Effector memory CD4-positive, alpha-beta T cell (primary cell): ENCODE results near the gene TTBK1.

Experiments used
- DNase-seq, 3 donors: peaks; one replicate each; pipeline ENCODE4 v3.0.0-alpha.2; 2020
- H3K27ac ChIP-seq: 2 replicates; pipeline ENCODE4 v1.7.0; 2013; ENCODE audit warnings: mild to moderate bottlenecking, low read length, moderate library complexity; ENCODE audit not compliant: insufficient read depth, poor library complexity, severe bottlenecking
- H3K27me3 ChIP-seq: replicated peaks from 2 replicates; pipeline ENCODE4 v1.7.0; 2013; ENCODE audit warnings: mild to moderate bottlenecking, low read length; ENCODE audit not compliant: insufficient read depth, control insufficient read depth, poor library complexity, severe bottlenecking
- H3K36me3 ChIP-seq: 2 replicates; pipeline ENCODE4 v1.7.0; 2013; ENCODE audit warnings: mild to moderate bottlenecking, low read length, moderate library complexity; ENCODE audit not compliant: control insufficient read depth, insufficient read depth
- H3K4me1 ChIP-seq: 2 replicates; pipeline ENCODE4 v1.7.0; 2013; ENCODE audit warnings: low read length, mild to moderate bottlenecking; ENCODE audit not compliant: control insufficient read depth, insufficient read depth, poor library complexity, severe bottlenecking
- H3K4me3 ChIP-seq: 2 replicates; pipeline ENCODE4 v1.7.0; 2013; ENCODE audit warnings: low read length, low read depth, mild to moderate bottlenecking; ENCODE audit not compliant: insufficient read depth, poor library complexity, severe bottlenecking
- H3K9me3 ChIP-seq: 2 replicates; pipeline ENCODE4 v1.7.0; 2013; ENCODE audit warnings: mild to moderate bottlenecking, low read length, moderate library complexity; ENCODE audit not compliant: control insufficient read depth

The TTBK1 gene

GRCh38 chr6:43253401-43253800 lies 10.1 kb downstream of the TTBK1 start:
- Histone ChIP-seq H3K36me3 (no peaks in the 10 kb centered on the region), H3K27me3 (no peaks in the 10 kb centered on the region), H3K4me1 (no peaks in the 10 kb centered on the region), H3K9me3 (no peaks in the 10 kb centered on the region), H3K27ac (no peak overlapping the region), H3K4me3 (no peak overlapping the region)
- DNase-seq: no peak

- Histone ChIP-seq H3K36me3 (no peaks in the 10 kb centered on the region), H3K9me3 (no peaks in the 10 kb centered on the region), H3K4me1 (no peaks in the 10 kb centered on the region), H3K4me3 (no peak overlapping the region), H3K27me3 (no peaks in the 10 kb centered on the region), H3K27ac (no peak overlapping the region)
- no peak for DNase-seq
These were observed 11.0 kb downstream of the TTBK1 start for GRCh38 chr6:43254138-43254817.

DNA sequence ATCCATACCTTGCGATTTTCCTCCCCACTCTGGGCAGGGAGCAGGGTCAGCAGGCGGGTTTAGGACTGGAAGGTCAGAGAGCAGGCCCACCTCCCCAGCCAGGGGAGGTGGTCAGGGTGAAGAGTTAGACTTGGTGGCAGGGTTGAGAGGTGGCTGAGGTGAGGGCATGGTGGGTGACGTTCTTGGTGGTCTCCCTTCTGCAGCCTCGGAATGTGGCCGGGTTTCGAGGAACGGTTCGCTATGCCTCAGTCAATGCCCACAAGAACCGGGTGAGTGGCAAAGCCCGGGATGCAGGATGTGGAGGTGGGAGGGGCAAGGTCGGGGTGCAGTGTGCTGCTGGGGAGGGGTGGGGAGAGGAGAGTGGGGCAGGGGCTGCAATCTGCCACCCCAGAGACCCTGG lies 11.6 kb downstream of the TTBK1 start:
- Histone ChIP-seq H3K4me3 (no peak overlapping the region), H3K27me3 (no peaks in the 10 kb centered on the region), H3K4me1 (no peaks in the 10 kb centered on the region), H3K27ac (no peak overlapping the region), H3K9me3 (no peaks in the 10 kb centered on the region), H3K36me3 (no peaks in the 10 kb centered on the region)
- DNase-seq: no peak

- H3K4me1 ChIP-seq: no peaks in the 10 kb centered on the region
- no peak for DNase-seq
- no peak overlapping the region for H3K27ac ChIP-seq
- no peaks in the 10 kb centered on the region for H3K9me3 ChIP-seq
- H3K36me3 ChIP-seq: no peaks in the 10 kb centered on the region
- no peaks in the 10 kb centered on the region for H3K27me3 ChIP-seq
- no peak overlapping the region for H3K4me3 ChIP-seq
These were observed 12.2 kb downstream of the TTBK1 start for GRCh38 chr6:43255408-43256054.

GRCh38 chr6:43256670-43257366 lies 13.5 kb downstream of the TTBK1 start:
- Histone ChIP-seq H3K36me3 (no peaks in the 10 kb centered on the region), H3K27me3 (no peaks in the 10 kb centered on the region)

GRCh38 chr6:43257367-43258145 lies 14.3 kb downstream of the TTBK1 start:
- no peaks in the 10 kb centered on the region for H3K4me1 ChIP-seq
- no peak for DNase-seq
- H3K27ac ChIP-seq: no peak overlapping the region
- H3K9me3 ChIP-seq: no peaks in the 10 kb centered on the region
- no peaks in the 10 kb centered on the region for H3K27me3 ChIP-seq
- no peaks in the 10 kb centered on the region for H3K36me3 ChIP-seq
- H3K4me3 ChIP-seq: no peak overlapping the region

More at GRCh38 chr6:43256670-43257366, 13.5 kb downstream of the TTBK1 start:
- H3K9me3 ChIP-seq: no peaks in the 10 kb centered on the region
- no peak for DNase-seq
- no peak overlapping the region for H3K27ac ChIP-seq
- H3K4me1 ChIP-seq: no peaks in the 10 kb centered on the region
- H3K4me3 ChIP-seq: no peak overlapping the region

- Histone ChIP-seq H3K27me3 (no peaks in the 10 kb centered on the region), H3K27ac (no peak overlapping the region), H3K9me3 (no peaks in the 10 kb centered on the region), H3K4me1 (no peaks in the 10 kb centered on the region), H3K4me3 (no peak overlapping the region), H3K36me3 (no peaks in the 10 kb centered on the region)
- no peak for DNase-seq
These were observed 14.9 kb downstream of the TTBK1 start for GRCh38 chr6:43258180-43258579.

GRCh38 chr6:43258807-43259686 lies 15.8 kb downstream of the TTBK1 start:
- Histone ChIP-seq H3K9me3 (no peaks in the 10 kb centered on the region), H3K27ac (no peak overlapping the region), H3K4me3 (no peak overlapping the region), H3K36me3 (no peaks in the 10 kb centered on the region), H3K27me3 (no peaks in the 10 kb centered on the region), H3K4me1 (no peaks in the 10 kb centered on the region)
- no peak for DNase-seq

GRCh38 chr6:43260791-43261190 lies 17.5 kb downstream of the TTBK1 start:
- no peak overlapping the region for H3K4me3 ChIP-seq
- H3K27me3 ChIP-seq: no peaks in the 10 kb centered on the region
- no peak for DNase-seq
- H3K36me3 ChIP-seq: no peaks in the 10 kb centered on the region
- no peak overlapping the region for H3K27ac ChIP-seq
- H3K4me1 ChIP-seq: no peaks in the 10 kb centered on the region
- H3K9me3 ChIP-seq: no peaks in the 10 kb centered on the region
